ENCODE measurements around the gene MTF2. TPM values are rescaled to one million over a fixed set of nuclear protein-coding genes. Genes with fewer than 3 reads are reported as not detected.
"Not testable (repeated sequence)": the region's sequence is repeated elsewhere in the genome, so short reads cannot be mapped to it uniquely, and the experiment has no call there.

MTF2 gene
- total RNA-seq (2014; rRNA removed; shearing (Covaris generic); ENCODE audit: low replicate concordance): 2.8 and 23.8 TPM in 2 replicates

DNA sequence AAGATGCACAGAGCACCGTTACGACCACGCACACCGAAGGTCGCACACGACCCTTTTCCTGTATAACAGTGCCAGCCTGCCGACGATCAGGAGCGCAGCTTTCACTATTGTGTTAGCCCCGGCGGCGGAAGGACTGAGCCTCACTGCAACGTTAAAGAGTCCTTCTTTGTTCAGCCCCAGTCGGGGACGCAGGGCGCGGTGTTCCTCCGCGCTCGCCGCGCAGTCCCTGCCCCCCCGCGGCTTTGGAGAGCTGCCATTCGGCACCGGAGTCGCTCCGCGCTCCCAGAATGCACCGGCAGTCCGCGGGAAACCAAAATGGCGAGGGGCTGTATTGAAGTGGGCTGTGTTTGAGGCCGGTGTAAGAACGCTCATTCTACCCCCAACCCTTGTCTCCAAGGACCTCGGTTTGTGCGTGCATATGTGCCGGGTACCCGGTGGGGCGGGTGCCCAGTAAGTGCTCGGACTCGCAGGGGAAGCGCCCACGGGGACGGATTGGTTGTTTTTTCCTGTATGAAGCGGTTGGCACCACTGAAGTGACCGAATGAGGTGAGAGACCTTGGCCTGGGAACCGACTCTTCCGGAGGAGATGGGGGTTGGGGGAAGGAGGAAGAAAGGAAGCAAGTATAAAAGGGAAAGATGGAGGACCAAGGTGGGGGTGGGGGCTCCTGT, at the start of gene MTF2:
MTF2 (plus strand) TSS at position 298 of the 669 bp plus-strand sequence; CDS start at position 542, 244 bp downstream.
- Histone ChIP-seq H3K9me3 (no peaks in the 10 kb centered on the region), H3K27me3 (no peaks in the 10 kb centered on the region), H3K4me3 (peak within 1 kb of the TSS; percentile 89), H3K36me3 (peaks cover 15% of the 10 kb centered on the region)
- peak; percentile 97 for DNase-seq

DNA sequence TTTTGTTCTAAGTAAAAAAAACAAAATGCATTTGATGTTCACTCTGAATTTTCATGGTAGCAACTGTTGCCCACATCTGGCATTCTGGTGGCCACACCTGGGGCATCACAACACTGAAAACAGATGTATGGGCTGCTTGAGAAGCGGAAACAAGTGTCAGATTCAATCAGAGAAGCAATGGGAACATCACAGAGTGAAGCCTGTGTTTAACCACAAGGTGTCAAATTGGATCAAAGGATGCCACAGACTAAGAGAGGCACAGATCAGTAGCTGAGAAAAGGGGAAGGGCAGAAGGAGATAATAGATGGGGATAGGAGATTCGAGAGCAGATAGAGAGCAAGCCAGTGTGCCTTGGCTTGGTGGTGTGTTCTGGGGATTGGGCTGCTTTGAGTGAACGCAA, 49.8 kb upstream of the MTF2 start:
- Histone ChIP-seq H3K27me3 (no peaks in the 10 kb centered on the region), H3K4me3 (no peak overlapping the region), H3K9me3 (no peaks in the 10 kb centered on the region), H3K36me3 (no peaks in the 10 kb centered on the region)
- no peak for DNase-seq

DNA sequence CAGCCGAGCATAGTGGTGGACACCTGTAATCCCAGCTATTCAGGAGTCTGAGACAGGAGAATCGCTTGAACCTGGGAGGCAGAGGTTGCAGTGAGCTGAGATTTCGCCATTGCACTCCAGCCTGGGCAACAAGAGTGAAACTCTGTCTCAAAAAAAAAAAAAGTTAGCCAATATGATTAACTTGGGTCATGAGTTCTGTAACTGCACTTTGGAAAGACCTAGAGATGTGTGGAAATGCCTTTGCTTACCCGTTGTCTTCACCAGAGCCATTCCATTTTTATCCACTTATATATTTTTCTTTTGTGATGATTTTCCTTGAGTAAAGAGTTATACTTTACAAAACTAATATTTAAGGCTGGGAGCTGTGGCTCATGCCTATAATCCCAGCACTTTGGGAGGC, 48.9 kb upstream of the MTF2 start:
- not testable (repeated sequence) for H3K36me3 ChIP-seq, H3K27me3 ChIP-seq, DNase-seq, H3K4me3 ChIP-seq, H3K9me3 ChIP-seq

DNA sequence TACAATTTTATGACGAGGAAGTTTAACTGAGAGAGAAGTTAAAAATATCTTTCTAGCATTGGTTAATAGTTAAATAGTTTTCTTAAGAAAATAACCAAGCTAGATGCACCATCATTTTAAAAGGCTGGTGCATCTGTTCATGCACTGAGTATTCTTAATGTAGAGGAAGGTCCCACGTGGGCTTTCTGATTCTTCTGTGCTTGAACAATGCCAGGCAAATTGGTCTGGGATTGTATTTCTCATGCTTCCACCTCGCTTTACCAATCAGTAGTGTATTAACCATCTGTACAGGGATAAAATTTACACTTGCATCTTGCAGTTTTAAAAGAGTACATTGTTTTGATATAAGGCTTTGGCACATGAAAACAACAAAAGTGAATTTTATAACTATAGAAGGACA, 47.4 kb upstream of the MTF2 start:
- Histone ChIP-seq H3K27me3 (no peaks in the 10 kb centered on the region), H3K4me3 (no peak overlapping the region), H3K36me3 (no peaks in the 10 kb centered on the region), H3K9me3 (no peaks in the 10 kb centered on the region)
- no peak for DNase-seq

DNA sequence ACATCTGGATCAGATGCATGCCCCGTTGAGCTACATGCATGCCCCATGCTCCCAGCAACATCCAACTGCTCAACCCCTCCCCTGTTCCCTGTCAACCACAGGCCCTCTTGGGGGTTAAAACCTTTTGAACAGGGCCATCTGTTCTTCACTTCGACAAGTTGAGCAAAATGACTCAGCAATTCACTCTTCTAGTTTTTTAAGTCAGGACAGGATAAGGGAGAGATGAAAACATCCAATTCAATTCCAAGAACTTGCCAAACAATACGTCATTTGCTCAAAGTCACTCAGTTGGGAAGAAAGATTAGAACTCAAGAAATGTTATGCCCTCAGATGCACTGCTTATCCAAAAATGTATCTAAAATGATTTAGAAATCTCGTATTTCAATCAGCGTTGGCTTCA, 46.1 kb upstream of the MTF2 start:
- no peaks in the 10 kb centered on the region for H3K36me3 ChIP-seq
- H3K9me3 ChIP-seq: no peaks in the 10 kb centered on the region
- H3K4me3 ChIP-seq: no peak overlapping the region
- no peaks in the 10 kb centered on the region for H3K27me3 ChIP-seq
- no peak for DNase-seq

DNA sequence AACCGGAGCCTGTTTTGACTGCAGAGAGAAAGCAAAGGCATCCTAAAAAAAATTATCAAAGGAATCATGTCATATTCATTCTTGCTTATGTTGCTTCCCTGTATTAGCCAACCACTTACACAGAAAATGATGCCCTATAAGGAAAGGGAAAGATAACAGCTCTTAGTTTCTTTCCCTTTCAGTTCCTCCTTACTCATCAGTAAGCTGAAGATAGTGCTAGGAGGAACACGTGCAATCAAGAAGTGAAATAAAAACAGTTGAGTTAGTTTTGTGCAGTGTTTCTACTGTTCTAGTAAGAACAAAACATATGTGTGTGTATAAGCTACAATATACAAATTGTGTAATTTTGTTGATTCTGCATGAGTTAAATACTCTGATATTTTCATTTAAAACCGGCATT, 45.3 kb upstream of the MTF2 start:
- H3K27me3 ChIP-seq: no peaks in the 10 kb centered on the region
- no peaks in the 10 kb centered on the region for H3K36me3 ChIP-seq
- H3K9me3 ChIP-seq: no peaks in the 10 kb centered on the region
- H3K4me3 ChIP-seq: no peak overlapping the region
- no peak for DNase-seq

DNA sequence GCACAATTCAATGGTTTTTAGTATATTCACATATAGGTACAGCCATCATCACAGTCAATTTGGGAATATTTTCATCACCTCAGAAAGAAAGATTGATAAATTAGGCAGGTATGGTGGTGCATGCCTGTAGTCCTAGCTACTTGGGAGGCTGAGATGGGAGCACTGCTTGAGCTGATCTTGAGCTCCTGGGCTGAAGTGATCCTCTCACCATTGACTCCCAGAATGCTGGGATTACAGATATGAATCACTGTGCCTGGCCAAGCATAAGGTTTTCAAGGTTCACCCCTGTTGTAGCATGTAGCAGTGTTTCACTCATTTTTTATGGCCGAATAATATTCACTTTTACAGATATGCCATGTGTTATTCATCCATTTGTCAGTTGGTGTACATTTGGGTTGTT, 44.7 kb upstream of the MTF2 start:
- no peak for DNase-seq
- no peaks in the 10 kb centered on the region for H3K9me3 ChIP-seq
- no peak overlapping the region for H3K4me3 ChIP-seq
- no peaks in the 10 kb centered on the region for H3K36me3 ChIP-seq
- no peaks in the 10 kb centered on the region for H3K27me3 ChIP-seq

DNA sequence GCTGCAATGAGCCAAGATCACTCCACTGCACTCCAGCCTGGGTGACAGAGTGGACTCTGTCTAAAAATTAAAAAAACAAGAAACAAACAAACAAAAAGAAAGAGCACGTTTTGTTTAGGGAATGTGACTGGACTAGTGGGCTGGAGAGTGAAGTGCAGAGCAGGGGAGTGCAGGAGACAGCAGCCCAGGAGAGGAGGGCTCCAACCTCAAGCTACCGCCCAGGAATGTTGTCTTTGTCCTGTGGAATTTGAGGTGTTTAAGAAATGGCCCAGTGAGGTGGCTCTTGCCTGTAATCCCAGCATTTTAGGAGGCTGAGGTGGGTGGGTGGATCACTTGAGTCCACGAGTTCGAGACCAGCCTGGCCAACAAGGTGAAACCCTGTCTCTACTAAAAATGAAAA, 42.4 kb upstream of the MTF2 start:
- no peak for DNase-seq
- H3K4me3 ChIP-seq: no peak overlapping the region
- H3K9me3 ChIP-seq: no peaks in the 10 kb centered on the region
- no peaks in the 10 kb centered on the region for H3K27me3 ChIP-seq
- H3K36me3 ChIP-seq: no peaks in the 10 kb centered on the region

DNA sequence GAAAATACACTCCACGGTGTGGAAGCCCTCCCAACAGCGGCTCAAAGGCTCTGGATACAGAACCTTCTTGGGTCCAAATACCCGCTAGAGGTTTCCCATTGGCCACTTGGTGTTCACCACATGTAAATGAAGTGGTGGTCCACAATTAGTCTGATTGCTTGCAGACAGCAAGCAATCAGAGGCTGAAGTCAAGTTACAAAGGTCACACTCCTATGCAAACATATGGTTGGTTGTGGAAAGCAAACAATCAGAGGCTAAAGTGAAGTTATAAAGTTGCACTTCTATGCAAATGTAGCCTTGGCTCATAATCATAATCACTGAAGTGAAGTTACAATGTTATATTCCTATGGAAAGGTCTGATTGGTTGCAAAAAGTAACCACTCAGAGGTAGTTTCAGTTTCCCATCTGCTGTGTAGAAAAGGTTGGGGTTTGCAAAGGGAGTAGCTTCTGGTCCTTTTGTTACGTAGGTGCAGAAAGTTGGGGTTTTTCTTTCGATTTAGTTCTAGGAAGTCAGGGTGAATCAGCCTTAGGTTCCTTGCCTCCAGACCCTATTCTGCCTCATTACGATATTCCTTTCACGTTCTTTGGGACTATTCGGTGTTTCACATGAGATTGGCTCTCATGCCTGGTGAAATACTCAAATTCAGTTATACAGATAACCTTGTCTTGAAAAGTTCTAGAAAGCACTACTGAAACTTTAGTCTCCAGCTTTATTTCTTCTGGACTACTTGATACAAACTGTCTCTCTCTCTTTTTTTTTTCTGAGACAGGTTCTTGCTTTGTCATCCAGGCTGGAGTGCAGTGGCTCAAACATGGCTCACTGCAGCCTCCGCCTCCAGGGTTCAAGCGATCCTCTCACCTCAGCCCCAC, 36.7 kb upstream of the MTF2 start:
- no peaks in the 10 kb centered on the region for H3K9me3 ChIP-seq
- H3K27me3 ChIP-seq: no peaks in the 10 kb centered on the region; the same call in 1 of the 2 replicates
- H3K4me3 ChIP-seq: peak overlapping the region; percentile 47
- DNase-seq: no peak
- H3K36me3 ChIP-seq: no peaks in the 10 kb centered on the region

DNA sequence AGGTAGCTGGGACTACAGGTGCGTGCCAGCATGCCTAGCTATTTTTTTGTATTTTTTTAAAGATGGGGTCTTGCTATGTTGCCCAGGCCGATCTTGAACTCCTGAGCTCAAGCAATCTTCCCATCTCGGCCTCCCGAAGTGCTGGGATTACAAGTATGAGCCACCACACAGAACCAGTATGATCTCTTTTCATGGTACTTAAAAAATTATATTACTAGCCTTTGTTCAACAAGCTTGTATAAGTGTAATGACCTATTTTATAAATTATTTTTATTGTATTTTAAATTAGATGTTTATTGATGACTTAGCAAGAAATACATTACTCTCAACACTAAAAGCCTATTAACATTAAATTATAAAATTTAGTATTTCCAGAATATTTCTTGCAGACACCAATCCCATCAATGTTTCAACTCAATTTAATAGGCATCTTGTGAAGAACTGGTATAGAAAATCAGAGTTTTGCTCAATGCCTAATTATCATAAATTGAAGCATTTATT, 36.0 kb upstream of the MTF2 start:
- H3K9me3 ChIP-seq: no peaks in the 10 kb centered on the region
- DNase-seq: no peak
- no peaks in the 10 kb centered on the region for H3K36me3 ChIP-seq
- H3K4me3 ChIP-seq: no peak overlapping the region
- no peaks in the 10 kb centered on the region; the same call in 1 of the 2 replicates for H3K27me3 ChIP-seq

DNA sequence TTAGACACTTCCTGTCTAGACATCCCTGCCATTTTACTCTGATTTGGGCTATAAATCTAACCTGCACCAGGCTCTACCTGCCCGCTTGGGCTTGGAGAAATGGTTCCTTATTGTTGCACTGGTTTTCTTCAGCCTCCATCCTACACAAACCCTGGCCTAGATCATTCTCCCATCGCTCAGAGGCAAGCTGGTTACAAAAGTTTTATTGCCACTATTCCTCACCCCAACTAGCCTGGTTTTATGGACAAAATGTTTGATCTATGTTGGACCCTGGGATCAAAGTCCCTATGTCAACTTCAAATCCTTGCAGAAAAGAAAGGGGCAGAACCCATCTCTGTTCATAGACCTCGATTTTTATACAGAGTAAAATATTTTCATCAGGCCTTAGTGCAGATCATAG, 31.5 kb upstream of the MTF2 start:
- no peaks in the 10 kb centered on the region; the same call in 1 of the 2 replicates for H3K27me3 ChIP-seq
- no peak for DNase-seq

DNA sequence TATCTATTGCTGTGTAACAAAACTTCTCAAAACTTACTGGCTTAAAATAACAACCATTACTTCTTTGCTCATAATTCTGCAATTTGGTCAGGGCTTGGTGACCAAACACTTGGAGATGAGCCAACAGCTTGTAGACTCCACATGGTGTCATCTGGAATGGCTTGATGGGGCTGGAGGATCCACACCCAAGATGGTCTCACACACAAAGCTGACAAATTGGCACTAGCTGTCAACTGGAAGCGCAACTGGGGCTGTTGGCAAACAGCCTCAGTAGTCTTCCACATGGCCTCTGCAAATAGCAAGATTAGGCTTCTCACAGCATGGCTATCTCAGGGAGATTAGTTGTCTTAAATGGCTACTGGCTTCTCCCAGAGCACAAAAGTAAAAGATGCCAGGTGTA, 27.1 kb upstream of the MTF2 start:
- H3K36me3 ChIP-seq: no peaks in the 10 kb centered on the region
- peaks cover 8% of the 10 kb centered on the region; the same call in 1 of the 2 replicates for H3K27me3 ChIP-seq
- no peaks in the 10 kb centered on the region for H3K9me3 ChIP-seq
- H3K4me3 ChIP-seq: no peak overlapping the region
- DNase-seq: peak; percentile 4

More for the DNA sequence above, 31.5 kb upstream of the MTF2 start:
- Histone ChIP-seq H3K9me3 (no peaks in the 10 kb centered on the region), H3K36me3 (no peaks in the 10 kb centered on the region), H3K4me3 (no peak overlapping the region)

DNA sequence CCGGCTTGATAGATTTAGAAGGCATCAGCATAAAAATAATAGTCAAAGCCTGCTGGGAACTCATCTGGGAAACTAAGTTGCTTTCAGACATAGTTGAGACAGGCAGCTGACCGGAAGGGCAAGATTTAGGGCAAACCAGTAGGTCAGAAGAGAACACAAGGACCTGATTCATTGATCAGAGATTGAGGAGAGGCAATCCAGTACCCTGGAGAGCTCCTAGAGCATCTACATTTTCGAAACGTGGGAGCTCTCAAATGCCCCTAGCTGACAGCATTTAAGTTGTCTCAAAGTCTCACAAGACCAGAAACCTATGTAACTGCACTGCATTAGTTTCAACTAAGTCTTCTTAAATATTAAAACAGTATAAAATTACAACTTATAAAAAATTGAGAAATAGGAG, 22.9 kb upstream of the MTF2 start:
- Histone ChIP-seq H3K36me3 (no peaks in the 10 kb centered on the region), H3K9me3 (no peaks in the 10 kb centered on the region), H3K4me3 (no peak overlapping the region), H3K27me3 (peaks cover 20% of the 10 kb centered on the region)
- no peak for DNase-seq

DNA sequence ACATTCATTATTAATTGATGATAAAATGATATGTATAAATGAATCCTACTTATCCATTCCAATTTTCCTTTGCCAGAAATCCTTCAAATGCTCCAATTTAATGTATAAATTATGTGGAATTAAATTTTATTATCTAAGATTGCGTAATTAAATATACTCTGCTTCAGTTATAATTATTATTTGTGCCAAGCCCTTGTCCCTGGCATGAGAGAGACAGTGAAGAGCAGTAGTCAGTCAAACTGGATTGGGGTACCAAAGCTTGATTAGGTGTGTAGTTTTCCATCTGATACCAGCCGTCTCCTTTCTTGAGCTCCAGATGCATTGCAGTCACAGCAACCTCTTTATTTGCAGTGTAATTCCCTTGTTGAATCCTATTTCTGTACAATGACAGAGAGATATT, 22.4 kb upstream of the MTF2 start:
- Histone ChIP-seq H3K9me3 (no peaks in the 10 kb centered on the region), H3K36me3 (no peaks in the 10 kb centered on the region), H3K27me3 (peaks cover 20% of the 10 kb centered on the region), H3K4me3 (no peak overlapping the region)
- DNase-seq: no peak

DNA sequence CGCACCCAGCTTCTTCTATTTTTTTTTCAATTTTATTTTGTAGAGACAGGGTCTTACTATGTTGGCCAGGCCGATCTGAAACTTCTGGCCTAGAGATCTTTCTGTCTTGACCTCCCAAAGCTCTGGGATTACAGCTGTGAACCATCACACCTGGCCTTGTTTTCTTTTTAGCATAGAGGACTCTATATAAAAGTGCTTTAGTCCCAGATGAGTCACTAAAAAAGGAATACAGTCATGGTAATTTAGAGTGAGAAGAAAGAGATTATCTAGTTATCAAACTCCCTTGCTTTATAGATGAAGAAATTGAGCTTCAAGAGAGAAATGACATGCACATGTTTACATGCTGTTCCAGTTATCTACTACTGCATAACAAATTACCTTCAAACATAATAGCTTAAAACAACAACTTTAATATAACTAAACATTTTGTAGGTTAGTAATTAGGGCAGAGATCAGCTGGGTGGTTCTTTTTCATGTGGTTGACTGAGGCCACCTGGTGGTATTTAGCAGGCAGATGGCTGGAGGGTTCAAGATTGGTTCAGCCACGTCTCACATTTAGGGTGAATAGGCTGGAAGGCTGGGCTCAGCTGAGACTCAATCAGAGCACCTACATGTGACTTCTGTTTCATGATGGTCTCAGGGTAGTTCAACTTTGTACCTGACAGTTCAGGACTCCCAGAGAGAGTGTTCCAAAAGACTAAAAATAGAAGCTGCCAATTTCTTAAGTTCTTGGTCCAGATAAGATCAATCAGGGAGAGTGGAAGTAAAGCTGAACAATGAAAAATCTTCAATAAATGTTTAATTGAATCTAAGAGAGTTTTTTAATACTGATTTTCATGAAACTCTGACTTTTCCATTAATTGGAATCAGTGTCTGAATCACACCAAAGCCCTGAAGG, 16.9 kb upstream of the MTF2 start:
- peak; percentile 9 for DNase-seq
- Histone ChIP-seq H3K36me3 (no peaks in the 10 kb centered on the region), H3K9me3 (no peaks in the 10 kb centered on the region), H3K27me3 (peaks cover 12% of the 10 kb centered on the region), H3K4me3 (no peak overlapping the region)

DNA sequence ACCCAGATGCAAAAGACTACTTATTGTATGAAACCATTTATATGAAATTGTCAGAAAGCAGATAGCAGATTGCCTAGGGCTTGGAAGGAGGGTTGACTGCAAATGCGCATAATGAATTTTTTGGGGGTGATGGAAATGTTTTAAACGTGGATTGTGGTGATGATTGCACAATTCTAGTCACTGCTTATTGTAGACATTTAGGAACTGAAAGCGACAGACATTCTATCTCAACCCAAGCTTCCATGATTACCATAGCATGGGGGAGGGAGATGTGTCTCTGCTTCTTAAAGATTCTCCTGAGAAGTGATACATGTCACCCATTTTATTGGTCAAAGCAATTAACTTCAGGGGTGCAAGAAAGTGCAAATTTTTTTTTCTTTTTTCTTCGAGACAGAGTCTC, 2.8 kb upstream of the MTF2 start:
- Histone ChIP-seq H3K9me3 (no peaks in the 10 kb centered on the region), H3K27me3 (no peaks in the 10 kb centered on the region), H3K36me3 (no peaks in the 10 kb centered on the region), H3K4me3 (no peak overlapping the region)
- DNase-seq: no peak

DNA sequence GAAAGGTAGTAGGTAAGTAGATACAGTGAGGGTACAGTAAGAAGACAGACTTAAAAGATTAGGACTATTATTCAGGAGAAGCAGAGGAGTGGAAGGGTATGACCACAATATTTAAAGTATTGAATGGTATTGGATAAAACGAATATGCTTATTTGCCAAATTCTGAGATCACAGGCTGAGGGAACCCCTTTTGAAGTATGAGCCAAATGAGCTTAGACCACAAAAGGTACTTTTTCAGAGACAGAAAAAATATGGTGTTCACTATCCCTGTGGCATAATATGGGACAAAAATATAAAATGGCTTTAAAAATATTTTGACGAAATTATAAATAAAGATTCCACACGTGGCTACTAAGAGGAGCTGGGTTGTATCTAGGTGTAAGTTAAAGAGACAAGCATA, 880 bp upstream of the MTF2 start:
- H3K27me3 ChIP-seq: no peaks in the 10 kb centered on the region
- no peak for DNase-seq
- H3K36me3 ChIP-seq: peaks cover 8% of the 10 kb centered on the region
- no peaks in the 10 kb centered on the region for H3K9me3 ChIP-seq
- H3K4me3 ChIP-seq: peak overlapping the region; percentile 89
